ENCODE measurements around the gene KLHL21.

The KLHL21 gene

DNA sequence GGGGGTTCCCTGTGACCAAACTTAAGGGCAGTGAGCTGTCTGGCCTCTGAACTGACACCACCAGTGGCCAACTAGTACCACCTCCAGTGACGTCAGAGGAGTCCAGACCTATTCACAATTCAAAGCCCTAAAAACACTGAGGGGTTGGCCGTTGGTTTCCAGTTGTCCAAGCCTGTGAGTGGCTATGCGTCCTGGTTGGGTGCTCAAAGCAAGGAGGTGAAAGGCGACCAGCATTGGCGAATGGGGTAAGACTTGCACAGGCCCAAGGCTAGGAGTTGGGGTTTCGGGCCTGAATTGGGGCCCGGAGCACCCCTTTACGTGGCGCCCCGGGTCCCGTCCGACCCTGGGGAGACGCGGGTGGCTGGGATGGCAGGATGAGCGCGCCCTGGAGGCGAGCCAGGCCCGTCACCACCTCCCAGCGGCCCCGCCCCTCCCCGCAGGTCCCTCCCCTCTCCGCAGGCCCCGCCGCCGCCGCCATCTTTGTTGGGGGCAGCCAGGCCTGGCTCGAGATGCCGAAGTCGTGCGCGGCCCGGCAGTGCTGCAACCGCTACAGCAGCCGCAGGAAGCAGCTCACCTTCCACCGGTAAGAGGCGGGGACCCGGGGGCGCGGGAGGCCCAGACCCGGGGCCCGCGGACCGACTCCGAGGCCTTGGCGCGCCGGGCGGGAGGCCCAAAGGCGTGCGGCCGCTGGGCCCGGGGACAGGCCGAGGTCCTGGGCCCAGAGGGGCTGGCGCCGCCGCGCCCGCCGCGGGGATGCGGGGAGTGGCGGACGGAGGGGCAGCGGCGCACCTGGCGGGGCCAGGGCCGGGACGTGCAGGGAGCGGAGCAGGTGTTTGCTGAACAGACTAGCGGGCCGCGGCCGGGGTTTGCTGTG lies 22.3 kb upstream of the KLHL21 start, which contains the start of gene THAP3:
Gene THAP3 (plus strand): TSS at position 159 of the 874 bp plus-strand sequence. CDS start 351 bp downstream, at position 510.
- DNase-seq (ENCODE audit: low read depth in 2 of 2) = peak; percentile 74 to 80

DNA sequence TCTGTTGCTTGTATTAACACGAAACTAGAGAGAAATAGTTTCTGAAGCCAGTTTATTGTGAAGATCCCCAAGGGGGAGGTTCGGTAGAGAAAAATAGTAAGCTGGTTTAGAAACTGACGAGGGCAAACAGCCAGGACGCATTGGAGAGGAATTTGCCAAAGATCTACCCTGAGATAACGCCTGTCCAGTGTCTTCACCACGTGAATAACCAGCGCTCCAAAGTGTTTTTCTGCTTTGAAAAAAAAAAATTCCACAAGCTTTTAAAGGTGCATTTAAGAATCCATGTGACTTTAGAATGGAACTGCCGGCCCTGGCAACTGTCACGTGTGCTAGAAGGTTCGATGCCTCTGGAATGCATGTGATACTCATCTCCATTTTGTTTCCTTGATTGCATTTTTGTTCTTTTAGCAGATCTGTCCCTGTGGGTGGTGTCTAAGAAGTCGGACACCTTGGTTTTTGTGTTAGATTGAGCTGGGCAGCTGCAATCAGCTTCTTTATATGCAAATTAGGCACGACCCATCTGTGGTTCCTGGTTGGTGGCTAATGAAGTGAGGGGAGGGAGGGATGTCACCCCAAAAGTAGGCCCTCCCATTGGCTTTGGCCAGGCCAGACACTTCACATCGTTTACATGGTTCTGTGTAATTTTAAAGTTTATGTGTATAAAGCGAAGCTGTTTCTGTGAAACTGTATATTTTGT lies 20.7 kb upstream of the KLHL21 start:
- no peak for DNase-seq (ENCODE audit: low read depth in 2 of 2)

- no peak for DNase-seq (ENCODE audit: low read depth in 2 of 2)
Measured at GRCh38 chr1:6622396-6623152, 19.9 kb upstream of the KLHL21 start.

DNA sequence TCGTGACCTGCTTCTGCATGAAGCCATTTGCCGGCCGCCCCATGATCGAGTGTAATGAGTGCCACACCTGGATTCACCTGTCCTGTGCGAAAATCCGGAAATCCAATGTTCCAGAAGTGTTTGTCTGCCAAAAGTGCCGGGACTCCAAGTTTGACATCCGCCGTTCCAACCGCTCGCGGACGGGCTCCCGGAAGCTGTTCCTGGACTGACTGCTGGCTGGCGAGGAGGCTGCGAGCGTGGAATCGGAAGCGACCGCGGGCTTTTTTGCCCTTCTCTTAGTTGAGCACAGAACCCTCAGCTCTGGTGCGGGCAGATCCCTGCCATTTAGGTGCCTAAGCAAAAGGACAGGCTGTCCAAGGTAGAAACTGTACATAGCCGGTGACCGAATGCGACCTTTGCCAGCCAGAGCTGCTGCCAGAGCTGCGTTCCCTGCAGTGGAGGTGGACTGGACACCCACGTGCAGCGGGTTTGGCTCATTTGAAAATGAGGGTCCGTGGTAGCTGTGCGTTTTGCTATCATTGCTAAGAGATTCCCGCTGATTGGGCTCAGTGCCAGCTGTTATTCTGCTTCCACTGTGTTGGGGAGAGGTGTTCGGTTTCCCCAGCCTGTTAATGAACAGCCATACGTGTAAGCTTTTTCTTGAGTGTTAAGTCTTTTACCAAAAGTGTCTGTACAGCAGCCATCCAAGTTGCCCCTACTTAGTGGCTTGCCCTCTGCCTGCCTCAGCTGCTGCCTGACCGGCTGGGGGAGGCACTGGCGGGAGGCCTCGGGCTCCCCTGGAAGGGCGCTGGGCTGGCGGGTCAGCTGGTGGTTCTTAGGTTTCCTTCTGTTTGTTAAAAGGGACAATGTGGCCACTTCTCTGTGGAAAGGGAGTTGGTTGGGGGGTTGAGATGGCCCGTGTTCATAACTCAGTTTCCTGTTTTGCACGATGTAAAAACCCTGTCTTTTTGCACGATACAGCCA lies 19.0 kb upstream of the KLHL21 start:
- no peak for DNase-seq (ENCODE audit: low read depth in 2 of 2)

GRCh38 chr1:6619045-6619444 lies 16.4 kb upstream of the KLHL21 start:
- DNase-seq (ENCODE audit: low read depth in 2 of 2) = no peak

DNA sequence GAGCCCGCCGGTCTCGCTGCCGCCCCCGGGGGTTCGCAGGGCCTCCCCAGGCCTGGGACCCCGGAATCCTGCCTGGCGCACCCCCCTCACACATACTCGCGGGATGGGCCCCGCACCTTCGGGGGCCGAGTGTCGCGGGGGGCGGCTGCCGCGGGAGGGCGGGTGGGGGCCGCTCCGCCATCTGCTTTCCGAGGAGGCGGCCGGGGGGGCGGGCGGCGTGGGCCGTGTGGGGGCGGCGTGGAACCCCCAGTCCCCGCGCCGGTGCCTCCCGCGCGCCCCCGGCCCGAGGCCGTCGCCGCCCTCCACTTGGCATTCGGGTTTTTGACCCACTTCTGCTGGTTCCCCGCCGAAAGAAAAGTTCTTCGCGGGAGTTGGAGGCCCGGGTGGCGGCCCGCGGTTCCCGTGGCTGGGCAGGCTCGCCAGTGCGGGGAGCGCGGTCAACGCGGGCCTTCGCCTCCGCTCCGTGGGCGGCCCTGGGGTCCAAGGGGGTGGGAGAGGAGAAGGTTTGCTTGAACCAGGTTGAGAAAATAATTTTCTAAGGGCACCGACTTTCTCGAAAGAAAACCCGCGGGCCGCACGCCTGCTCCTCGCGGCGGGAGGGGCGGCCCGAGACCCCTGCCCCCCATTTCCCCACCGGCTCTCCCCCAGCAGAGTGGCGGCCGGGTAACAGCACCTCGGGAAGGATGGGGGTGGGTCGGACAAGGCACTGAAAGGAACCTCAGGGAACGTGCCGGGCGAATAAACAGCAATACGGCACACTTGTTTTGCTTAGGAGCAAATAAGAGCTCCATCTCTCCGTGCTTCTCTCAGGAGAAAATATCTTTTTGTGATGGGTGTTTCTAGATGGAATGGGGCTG lies 12.5 kb upstream of the KLHL21 start:
- no peak for DNase-seq (ENCODE audit: low read depth in 2 of 2)

DNA sequence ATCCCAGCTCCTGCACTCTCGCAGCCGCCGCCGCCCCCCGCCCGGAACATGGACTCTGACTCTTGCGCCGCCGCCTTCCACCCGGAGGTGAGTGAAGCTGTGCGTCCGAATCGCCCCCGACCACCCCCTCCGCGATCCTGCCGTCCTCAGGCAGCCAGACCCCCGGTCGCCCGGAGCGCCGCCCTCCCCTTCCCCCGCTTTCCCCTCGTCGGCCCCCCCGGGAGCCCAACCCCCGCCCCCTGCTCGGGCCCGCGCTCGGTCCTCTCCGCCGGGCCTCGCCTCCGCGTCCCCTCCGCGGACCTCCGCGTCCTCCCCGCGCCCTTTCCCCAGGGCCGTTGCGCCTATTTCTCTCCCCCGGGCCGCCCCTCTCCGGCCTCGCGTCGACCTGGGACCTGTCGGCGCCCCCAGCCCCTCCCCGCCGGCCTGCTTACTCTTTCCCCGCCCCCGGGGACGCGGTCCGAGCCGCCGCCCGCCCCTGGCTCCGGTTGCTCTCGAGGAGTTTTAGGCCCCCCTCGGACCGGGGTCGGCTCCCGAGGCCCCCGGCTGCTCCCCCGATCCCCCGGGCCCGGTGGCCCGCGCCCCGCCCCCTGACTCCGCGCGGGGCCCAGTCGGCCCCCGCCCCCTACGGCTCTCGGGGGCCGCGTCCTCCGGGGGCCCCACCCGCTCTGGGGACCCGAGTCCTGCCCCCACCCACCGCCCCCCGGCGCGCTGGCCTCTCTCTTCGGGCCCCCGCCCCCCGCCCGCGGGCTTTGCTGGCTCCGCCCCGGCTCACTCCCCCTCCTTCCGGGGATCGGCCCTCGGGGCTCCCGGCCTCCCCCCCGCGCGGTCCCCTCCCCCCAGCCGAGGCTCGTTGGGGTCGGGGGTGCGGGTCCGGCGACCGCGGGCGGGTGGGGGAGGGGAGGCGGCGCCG lies 11.6 kb upstream of the KLHL21 start:
- no peak for DNase-seq (ENCODE audit: low read depth in 2 of 2)

GRCh38 chr1:6613361-6614018 lies 10.8 kb upstream of the KLHL21 start, which contains the start of gene PHF13:
Gene PHF13 (plus strand): TSS chr1:6613731. CDS start chr1:6614067, 336 bp downstream.
- DNase-seq (ENCODE audit: low read depth in 2 of 2) = peak; percentile 99

DNA sequence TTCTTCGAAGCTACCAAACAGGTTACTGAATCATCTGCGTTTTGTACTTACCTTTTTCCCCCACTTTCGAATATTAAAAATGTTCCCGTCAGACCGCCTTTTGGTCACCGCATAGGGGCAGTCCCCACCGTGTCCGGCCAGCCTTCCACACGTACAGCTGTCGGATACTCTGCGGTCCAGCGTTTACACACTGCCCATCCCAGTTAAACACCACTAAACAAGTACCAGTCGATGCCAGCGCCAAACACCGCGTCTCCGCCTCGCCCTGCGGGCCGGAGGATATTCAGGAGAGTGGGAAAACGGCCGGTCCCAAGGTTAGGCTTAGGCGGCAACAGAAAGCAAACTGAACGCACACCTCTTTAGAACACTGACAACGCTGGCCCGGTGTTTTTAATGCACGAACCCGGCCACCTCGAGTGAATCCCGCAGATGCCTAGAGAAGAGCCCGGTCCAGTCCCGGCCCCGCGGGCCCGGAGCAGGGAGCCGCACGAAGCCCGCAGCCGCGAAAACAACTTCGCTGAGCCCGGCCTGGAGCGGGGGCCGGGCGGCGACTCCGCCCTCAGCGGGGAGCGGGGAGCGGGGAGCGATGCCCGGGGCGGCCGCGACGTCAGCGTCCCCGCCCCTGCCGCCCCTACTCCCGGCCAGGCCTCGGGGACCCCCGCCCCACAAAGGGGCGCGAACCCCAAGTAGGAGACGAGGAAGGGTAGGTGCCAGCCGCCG lies 10.1 kb upstream of the KLHL21 start:
- no peak for DNase-seq (ENCODE audit: low read depth in 2 of 2)

- DNase-seq (ENCODE audit: low read depth in 2 of 2) = no peak
Measured at GRCh38 chr1:6603915-6604558, 1.4 kb upstream of the KLHL21 start.

DNA sequence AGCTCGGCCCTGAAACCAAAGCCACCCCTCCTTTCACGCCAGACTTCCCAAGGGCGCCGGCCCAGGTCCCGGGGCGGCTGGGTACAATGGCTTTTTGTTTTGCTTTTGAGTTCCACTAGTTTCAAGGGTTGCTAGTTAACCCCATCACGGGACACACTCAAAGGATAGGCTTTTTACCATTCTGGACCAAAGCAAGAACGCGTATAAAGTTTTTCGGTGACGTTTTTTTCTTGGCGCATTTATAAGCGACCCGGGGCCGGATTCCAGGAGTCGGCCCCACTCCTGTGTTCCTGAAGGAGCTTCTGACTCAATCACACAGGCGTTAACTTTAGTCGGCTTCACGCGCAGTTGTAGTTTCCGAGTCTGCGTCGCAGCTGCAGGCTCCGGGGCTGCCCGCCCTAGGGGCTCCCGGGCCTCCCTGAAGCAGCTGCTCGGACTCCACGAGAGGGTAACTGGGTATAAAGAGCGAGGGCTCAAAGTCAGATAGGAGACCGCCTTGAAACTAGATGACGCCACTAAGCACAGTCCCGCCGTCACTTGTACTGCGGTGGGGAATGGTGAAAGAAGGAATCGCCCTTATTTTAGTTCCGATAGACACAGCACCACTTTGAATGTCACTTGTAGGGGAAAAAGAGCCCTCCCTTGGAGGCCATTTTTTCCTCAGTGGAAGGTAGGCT lies 707 bp upstream of the KLHL21 start:
- DNase-seq (ENCODE audit: low read depth in 2 of 2) = no peak

- no peak for DNase-seq (ENCODE audit: low read depth in 2 of 2)
Measured at GRCh38 chr1:6601923-6602668, 573 bp downstream of the KLHL21 start.

GRCh38 chr1:6601049-6601922 lies 1.4 kb downstream of the KLHL21 start:
- peak; percentile 50 to 77 for DNase-seq (ENCODE audit: low read depth in 2 of 2)

GRCh38 chr1:6600410-6601048 lies 2.1 kb downstream of the KLHL21 start:
- no peak for DNase-seq (ENCODE audit: low read depth in 2 of 2)

Data from activated CD8-positive, alpha-beta memory T cell treated with anti-CD3 and anti-CD28 coated beads for 4 hours (primary cell).